ENCODE measurements around the gene B3GNT8.

- TF ChIP-seq EZH2 (IDR thresholded peaks at IDR 0.05; ENCODE audit: insufficient read depth, low read length), result no peak
- no peak for TF ChIP-seq CTCF (IDR thresholded peaks at IDR 0.05; ENCODE audit: insufficient read depth, low read depth, low read length)
Observed at GRCh38 chr19:41442473-41443355, 15.5 kb upstream of the B3GNT8 start, which contains the start of gene ERICH4.

All from astrocyte (in vitro differentiated cells and primary cell).